GM19467 (cell line): Measurements from ENCODE around the gene PSMD6.

Experiments used
- ATAC-seq: cut with Tn5 transposase; IDR thresholded peaks from one replicate; pipeline ENCODE4 v1.9.1; 2021; ENCODE audit warnings: mild to moderate bottlenecking, moderate library complexity; ENCODE audit not compliant: unreplicated experiment

The PSMD6 gene

GRCh38 chr3:64011685-64012084, 11.6 kb downstream of the PSMD6 start:
- ATAC-seq, result no peak

- ATAC-seq, result no peak
Observed at GRCh38 chr3:64010199-64010598, 13.1 kb downstream of the PSMD6 start.

- ATAC-seq, result no peak
Observed at GRCh38 chr3:64009528-64009927, 13.8 kb downstream of the PSMD6 start.

- ATAC-seq, result no peak
Observed at GRCh38 chr3:64008487-64009351, 14.6 kb downstream of the PSMD6 start.

GRCh38 chr3:64008017-64008416, 15.3 kb downstream of the PSMD6 start:
- no peak for ATAC-seq

GRCh38 chr3:64003589-64003988, 19.7 kb downstream of the PSMD6 start:
- no peak for ATAC-seq

- ATAC-seq, result no peak
Observed at GRCh38 chr3:64002233-64002632, 21.1 kb downstream of the PSMD6 start.

GRCh38 chr3:64000453-64001055, 22.7 kb downstream of the PSMD6 start:
- ATAC-seq, result no peak

GRCh38 chr3:63998852-63999754, 24.2 kb downstream of the PSMD6 start:
- ATAC-seq, result no peak

- no peak for ATAC-seq
Observed at GRCh38 chr3:63995086-63995485, 28.2 kb downstream of the PSMD6 start.

GRCh38 chr3:63993653-63994079, 29.6 kb downstream of the PSMD6 start:
- peak; percentile 71 for ATAC-seq

- ATAC-seq, result no peak
Observed at GRCh38 chr3:63992516-63993209, 30.6 kb downstream of the PSMD6 start.

GRCh38 chr3:63991666-63992065, 31.6 kb downstream of the PSMD6 start:
- ATAC-seq, result no peak

GRCh38 chr3:63990733-63991132, 32.6 kb downstream of the PSMD6 start:
- no peak for ATAC-seq

GRCh38 chr3:63990204-63990603, 33.1 kb downstream of the PSMD6 start:
- no peak for ATAC-seq

GRCh38 chr3:63988943-63989342, 34.4 kb downstream of the PSMD6 start:
- no peak for ATAC-seq

- ATAC-seq, result no peak
Observed at GRCh38 chr3:63986831-63987230, 36.5 kb downstream of the PSMD6 start.

GRCh38 chr3:63986146-63986545, 37.1 kb downstream of the PSMD6 start:
- no peak for ATAC-seq

- ATAC-seq, result no peak
Observed at GRCh38 chr3:63984391-63984790, 38.9 kb downstream of the PSMD6 start.

- ATAC-seq, result no peak
Observed at GRCh38 chr3:63981980-63982379, 41.3 kb downstream of the PSMD6 start.
